ENCODE data around the gene ZNF385B.

Gene ZNF385B

GRCh38 chr2:179435000-179435399 is 426.4 kb downstream of the ZNF385B start:
- POLR2A ChIA-PET = no interaction called here
- no peaks in the 10 kb centered on the region for H3K36me3 ChIP-seq (ENCODE audit: control insufficient read depth in 2 of 2, insufficient read depth in 1 of 2, low read length in 2 of 2)

GRCh38 chr2:179434357-179434756 is 427.1 kb downstream of the ZNF385B start:
- ChIA-PET POLR2A (no interaction called here), CTCF (interaction anchor here (1.1 kb wide), 2 partner anchors 14 to 644 kb away, joined by 3 to 4 read pairs; no protein-coding TSS in a partner anchor)
- no peaks in the 10 kb centered on the region for H3K36me3 ChIP-seq (ENCODE audit: control insufficient read depth in 2 of 2, insufficient read depth in 1 of 2, low read length in 2 of 2)
- H3K4me1 ChIP-seq (ENCODE audit: control insufficient read depth, insufficient read depth, low read length) = peaks cover 4% of the 10 kb centered on the region; the same call in 1 of the 2 replicates
- H3K4me3 ChIP-seq (ENCODE audit: low read depth, low read length) = no peak overlapping the region
- TF ChIP-seq ZNF133 (tag by site-specific recombination; IDR thresholded peaks at IDR 0.05) (peak; percentile 41; the same call in 1 of the 2 replicates), ZNF202 (tag by site-specific recombination; IDR thresholded peaks at IDR 0.05; ENCODE audit: borderline replicate concordance) (no peak)
- no peak overlapping the region for H3K27ac ChIP-seq (ENCODE audit: extremely low read depth, low read depth, low read length)
- H3K9me3 ChIP-seq (ENCODE audit: control insufficient read depth, insufficient read depth, low read depth, low read length) = no peaks in the 10 kb centered on the region

More at GRCh38 chr2:179435000-179435399, 426.4 kb downstream of the ZNF385B start:
- Histone ChIP-seq H3K4me1 (ENCODE audit: control insufficient read depth, insufficient read depth, low read length) (no peaks in the 10 kb centered on the region), H3K4me3 (ENCODE audit: low read depth, low read length) (no peak overlapping the region), H3K27ac (ENCODE audit: extremely low read depth, low read depth, low read length) (no peak overlapping the region), H3K9me3 (ENCODE audit: control insufficient read depth, insufficient read depth, low read depth, low read length) (no peaks in the 10 kb centered on the region)
- CTCF ChIA-PET = interaction anchor here (0.6 to 1.1 kb wide), 3 partner anchors 13 to 643 kb away, joined by 3 to 4 read pairs (median 3); no protein-coding TSS in a partner anchor
- TF ChIP-seq ZNF239 (tag by site-specific recombination; IDR thresholded peaks at IDR 0.05) (no peak), REST (tag by site-specific recombination; IDR thresholded peaks at IDR 0.05) (no peak), ZNF837 (tag by site-specific recombination; IDR thresholded peaks at IDR 0.05) (no peak), ZNF623 (tag by site-specific recombination; IDR thresholded peaks at IDR 0.05) (no peak), ZNF416 (tag by site-specific recombination; IDR thresholded peaks at IDR 0.05) (no peak), ZIC2 (tag by site-specific recombination; IDR thresholded peaks at IDR 0.05) (no peak), ZNF114 (tag by site-specific recombination; IDR thresholded peaks at IDR 0.05) (no peak), ZNF23 (tag by site-specific recombination; IDR thresholded peaks at IDR 0.05; ENCODE audit: borderline replicate concordance) (no peak), ZNF140 (tag by site-specific recombination; IDR thresholded peaks at IDR 0.05) (no peak), ZNF529 (tag by site-specific recombination; IDR thresholded peaks at IDR 0.05; ENCODE audit: insufficient replicate concordance) (no peak), SP7 (tag by site-specific recombination; IDR thresholded peaks at IDR 0.05) (no peak), ZFHX2 (tag by site-specific recombination; conservative IDR thresholded peaks at IDR 0.05) (no peak), ZBTB48 (tag by site-specific recombination; IDR thresholded peaks at IDR 0.05) (no peak), WT1 (tag by site-specific recombination; IDR thresholded peaks at IDR 0.05) (no peak)

- CTCF ChIA-PET = interaction anchor here (1.1 to 1.4 kb wide), 2 partner anchors 9 kb away, joined by 3 to 4 read pairs; no protein-coding TSS in a partner anchor
- no peak overlapping the region for H3K4me3 ChIP-seq (ENCODE audit: low read depth, low read length)
- no peaks in the 10 kb centered on the region for H3K9me3 ChIP-seq (ENCODE audit: control insufficient read depth, insufficient read depth, low read depth, low read length)
- peaks cover 5% of the 10 kb centered on the region; the same call in 1 of the 2 replicates for H3K4me1 ChIP-seq (ENCODE audit: control insufficient read depth, insufficient read depth, low read length)
- H3K27ac ChIP-seq (ENCODE audit: extremely low read depth, low read depth, low read length) = no peak overlapping the region
- TF ChIP-seq ZNF560 (tag by site-specific recombination; IDR thresholded peaks at IDR 0.05; ENCODE audit: borderline replicate concordance) (no peak), ZNF19 (tag by site-specific recombination; IDR thresholded peaks at IDR 0.05; ENCODE audit: low read depth) (no peak), ZNF843 (tag by site-specific recombination; IDR thresholded peaks at IDR 0.05) (no peak), ZNF571 (tag by site-specific recombination; IDR thresholded peaks at IDR 0.05) (no peak), ZNF211 (tag by site-specific recombination; IDR thresholded peaks at IDR 0.05; ENCODE audit: low read depth) (no peak), ZNF423 (tag by site-specific recombination; IDR thresholded peaks at IDR 0.05) (no peak), ZNF624 (tag by site-specific recombination; IDR thresholded peaks at IDR 0.05) (no peak), ZNF292 (tag by site-specific recombination; IDR thresholded peaks at IDR 0.05; ENCODE audit: borderline replicate concordance, low read depth) (no peak), PRDM1 (tag by site-specific recombination; IDR thresholded peaks at IDR 0.05) (no peak), ZNF501 (tag by site-specific recombination; IDR thresholded peaks at IDR 0.05) (no peak), ZBTB8A (tag by site-specific recombination; IDR thresholded peaks at IDR 0.05) (no peak), ZNF747 (tag by site-specific recombination; IDR thresholded peaks at IDR 0.05) (no peak), ZNF202 (tag by site-specific recombination; IDR thresholded peaks at IDR 0.05; ENCODE audit: borderline replicate concordance) (no peak), KLF9 (tag by site-specific recombination; IDR thresholded peaks at IDR 0.05; ENCODE audit: low read depth) (no peak), ZFP37 (tag by site-specific recombination; IDR thresholded peaks at IDR 0.05) (no peak), ZNF791 (tag by site-specific recombination; IDR thresholded peaks at IDR 0.05) (no peak), ZNF221 (tag by site-specific recombination; IDR thresholded peaks at IDR 0.05; ENCODE audit: borderline replicate concordance) (no peak)
- POLR2A ChIA-PET = no interaction called here
- no peaks in the 10 kb centered on the region for H3K36me3 ChIP-seq (ENCODE audit: control insufficient read depth in 2 of 2, insufficient read depth in 1 of 2, low read length in 2 of 2)
Observed at GRCh38 chr2:179432751-179433150, 428.7 kb downstream of the ZNF385B start.
